ENCODE results near the gene FAM53B.

Gene FAM53B

DNA sequence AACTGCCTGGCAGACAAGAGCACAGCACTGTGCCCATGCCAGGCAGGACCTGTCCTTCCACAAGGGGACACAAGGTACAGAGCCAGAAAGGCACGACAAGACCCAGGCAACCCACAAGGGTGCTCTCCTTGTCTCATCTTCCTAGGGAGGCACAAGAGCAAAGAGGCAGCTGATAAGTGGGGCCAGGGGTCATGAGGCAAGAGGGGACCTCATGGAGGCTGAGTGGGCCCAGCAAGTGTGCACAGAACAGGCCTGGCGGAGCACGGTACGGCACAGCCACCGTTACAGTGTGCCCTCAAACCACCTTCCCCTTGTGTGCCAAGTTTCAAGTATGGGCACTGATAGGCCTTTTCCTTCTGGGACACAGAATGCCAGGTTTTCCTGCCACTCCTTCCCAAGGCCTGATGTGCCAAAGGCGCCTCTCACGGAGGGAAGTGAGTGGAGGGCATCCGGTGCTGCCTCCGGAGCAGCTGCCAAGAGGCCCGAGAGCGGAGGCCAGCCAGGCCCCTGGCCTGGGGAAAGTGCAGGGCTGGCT is 75.6 kb downstream of the FAM53B start (continued):
- TF ChIP-seq ZFP30 (CRISPR knock-in tag; IDR thresholded peaks at IDR 0.05) (no peak), BACH2 (CRISPR knock-in tag; IDR thresholded peaks at IDR 0.05; ENCODE audit: borderline replicate concordance) (no peak), OSR1 (CRISPR knock-in tag; IDR thresholded peaks at IDR 0.05) (no peak)

DNA sequence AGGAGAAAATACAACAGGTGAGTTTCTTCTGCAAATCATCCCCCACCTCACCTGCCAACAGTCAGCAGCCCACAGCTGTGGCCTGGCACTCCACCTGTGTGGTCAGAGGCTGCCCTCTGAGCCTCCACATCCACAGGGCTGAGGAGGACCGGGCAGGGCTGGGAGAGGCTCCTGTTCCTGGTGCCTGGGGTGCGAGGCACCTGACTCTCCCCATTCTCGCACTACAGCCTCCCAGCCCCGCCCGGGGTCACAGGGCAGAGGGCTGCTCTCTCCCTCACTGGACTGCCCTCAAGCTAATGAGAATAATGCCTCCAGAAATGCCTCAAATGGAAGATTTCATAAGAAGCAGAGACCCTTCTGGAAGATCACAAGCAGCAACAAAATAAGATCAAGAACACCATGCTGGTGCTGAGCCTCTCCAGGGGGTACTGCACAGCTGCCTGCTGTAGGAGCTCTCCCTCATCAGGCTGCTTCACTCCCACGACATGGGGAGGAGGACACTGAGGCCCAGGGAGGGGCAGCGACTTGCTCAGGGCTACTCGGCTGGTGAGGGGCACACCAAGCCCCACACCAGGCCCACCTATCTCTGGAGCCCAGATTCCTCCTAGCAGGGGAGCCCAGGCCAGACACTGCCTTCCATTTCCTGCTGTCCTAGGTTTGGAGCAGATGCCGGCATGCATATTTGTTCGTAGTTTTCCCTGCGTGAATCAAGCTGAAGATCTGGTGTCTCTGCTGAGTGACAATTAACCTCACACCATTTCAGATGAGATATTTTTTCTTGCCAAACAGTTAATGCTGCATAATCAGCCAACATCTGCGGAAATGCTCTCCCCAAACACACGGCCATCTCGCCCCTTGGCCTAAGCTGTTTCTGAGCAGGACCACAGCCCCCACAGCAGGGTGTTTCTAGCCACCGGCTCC is 76.5 kb downstream of the FAM53B start:
- ATAC-seq = no peak
- TF ChIP-seq TOX (CRISPR knock-in tag; IDR thresholded peaks at IDR 0.05; ENCODE audit: borderline replicate concordance) (no peak), TCF4 (CRISPR knock-in tag; IDR thresholded peaks at IDR 0.05; ENCODE audit: borderline replicate concordance) (no peak), RARB (CRISPR knock-in tag; IDR thresholded peaks at IDR 0.05) (no peak), CSDC2 (CRISPR knock-in tag; IDR thresholded peaks at IDR 0.05) (no peak), ZFP30 (CRISPR knock-in tag; IDR thresholded peaks at IDR 0.05) (no peak)
- TF ChIP-seq, protein P1, sequence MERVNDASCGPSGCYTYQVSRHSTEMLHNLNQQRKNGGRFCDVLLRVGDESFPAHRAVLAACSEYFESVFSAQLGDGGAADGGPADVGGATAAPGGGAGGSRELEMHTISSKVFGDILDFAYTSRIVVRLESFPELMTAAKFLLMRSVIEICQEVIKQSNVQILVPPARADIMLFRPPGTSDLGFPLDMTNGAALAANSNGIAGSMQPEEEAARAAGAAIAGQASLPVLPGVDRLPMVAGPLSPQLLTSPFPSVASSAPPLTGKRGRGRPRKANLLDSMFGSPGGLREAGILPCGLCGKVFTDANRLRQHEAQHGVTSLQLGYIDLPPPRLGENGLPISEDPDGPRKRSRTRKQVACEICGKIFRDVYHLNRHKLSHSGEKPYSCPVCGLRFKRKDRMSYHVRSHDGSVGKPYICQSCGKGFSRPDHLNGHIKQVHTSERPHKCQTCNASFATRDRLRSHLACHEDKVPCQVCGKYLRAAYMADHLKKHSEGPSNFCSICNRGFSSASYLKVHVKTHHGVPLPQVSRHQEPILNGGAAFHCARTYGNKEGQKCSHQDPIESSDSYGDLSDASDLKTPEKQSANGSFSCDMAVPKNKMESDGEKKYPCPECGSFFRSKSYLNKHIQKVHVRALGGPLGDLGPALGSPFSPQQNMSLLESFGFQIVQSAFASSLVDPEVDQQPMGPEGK (CRISPR knock-in tag; IDR thresholded peaks at IDR 0.05; ENCODE audit: borderline replicate concordance) = no peak

DNA sequence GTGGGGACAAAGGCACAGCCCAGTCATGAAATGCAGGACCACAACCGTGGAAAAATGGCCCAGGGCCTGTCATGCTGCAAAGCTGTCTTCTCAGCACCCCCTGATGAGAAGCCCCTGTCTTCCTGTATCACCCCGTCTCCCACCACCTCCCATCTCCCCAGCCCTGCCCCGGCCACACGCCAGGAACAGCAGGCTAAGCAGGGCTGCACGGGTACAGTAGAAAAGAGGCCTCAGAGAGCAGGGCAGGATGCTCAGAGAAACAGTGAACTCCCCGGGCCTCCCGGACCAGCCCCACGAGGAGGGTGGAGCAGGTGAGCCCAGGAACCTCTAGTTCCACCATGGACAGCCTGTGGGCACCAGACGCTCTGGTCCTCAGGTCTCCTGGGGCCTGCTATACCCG is 77.7 kb downstream of the FAM53B start:
- TF ChIP-seq ZNF70 (CRISPR knock-in tag; IDR thresholded peaks at IDR 0.05) (no peak), CSDC2 (CRISPR knock-in tag; IDR thresholded peaks at IDR 0.05) (no peak), ZNF8 (CRISPR knock-in tag; IDR thresholded peaks at IDR 0.05) (no peak), ARNTL (CRISPR knock-in tag; IDR thresholded peaks at IDR 0.05; ENCODE audit: borderline replicate concordance, low read depth) (no peak), PPARA (CRISPR knock-in tag; IDR thresholded peaks at IDR 0.05; ENCODE audit: borderline replicate concordance) (no peak), ZFP3 (CRISPR knock-in tag; IDR thresholded peaks at IDR 0.05) (no peak), ESRRG (CRISPR knock-in tag; IDR thresholded peaks at IDR 0.05) (no peak), ZNF565 (CRISPR knock-in tag; conservative IDR thresholded peaks at IDR 0.05; ENCODE audit: low read depth) (no peak), SNAI2 (CRISPR knock-in tag; IDR thresholded peaks at IDR 0.05) (no peak)
- TF ChIP-seq, protein P2, sequence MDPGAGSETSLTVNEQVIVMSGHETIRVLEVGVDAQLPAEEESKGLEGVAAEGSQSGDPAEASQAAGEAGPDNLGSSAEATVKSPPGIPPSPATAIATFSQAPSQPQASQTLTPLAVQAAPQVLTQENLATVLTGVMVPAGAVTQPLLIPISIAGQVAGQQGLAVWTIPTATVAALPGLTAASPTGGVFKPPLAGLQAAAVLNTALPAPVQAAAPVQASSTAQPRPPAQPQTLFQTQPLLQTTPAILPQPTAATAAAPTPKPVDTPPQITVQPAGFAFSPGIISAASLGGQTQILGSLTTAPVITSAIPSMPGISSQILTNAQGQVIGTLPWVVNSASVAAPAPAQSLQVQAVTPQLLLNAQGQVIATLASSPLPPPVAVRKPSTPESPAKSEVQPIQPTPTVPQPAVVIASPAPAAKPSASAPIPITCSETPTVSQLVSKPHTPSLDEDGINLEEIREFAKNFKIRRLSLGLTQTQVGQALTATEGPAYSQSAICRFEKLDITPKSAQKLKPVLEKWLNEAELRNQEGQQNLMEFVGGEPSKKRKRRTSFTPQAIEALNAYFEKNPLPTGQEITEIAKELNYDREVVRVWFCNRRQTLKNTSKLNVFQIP (CRISPR knock-in tag; IDR thresholded peaks at IDR 0.05; ENCODE audit: borderline replicate concordance, low read depth) = no peak
- TF ChIP-seq, protein P1 (CRISPR knock-in tag; IDR thresholded peaks at IDR 0.05; ENCODE audit: borderline replicate concordance) = no peak
- TF ChIP-seq, protein P3, sequence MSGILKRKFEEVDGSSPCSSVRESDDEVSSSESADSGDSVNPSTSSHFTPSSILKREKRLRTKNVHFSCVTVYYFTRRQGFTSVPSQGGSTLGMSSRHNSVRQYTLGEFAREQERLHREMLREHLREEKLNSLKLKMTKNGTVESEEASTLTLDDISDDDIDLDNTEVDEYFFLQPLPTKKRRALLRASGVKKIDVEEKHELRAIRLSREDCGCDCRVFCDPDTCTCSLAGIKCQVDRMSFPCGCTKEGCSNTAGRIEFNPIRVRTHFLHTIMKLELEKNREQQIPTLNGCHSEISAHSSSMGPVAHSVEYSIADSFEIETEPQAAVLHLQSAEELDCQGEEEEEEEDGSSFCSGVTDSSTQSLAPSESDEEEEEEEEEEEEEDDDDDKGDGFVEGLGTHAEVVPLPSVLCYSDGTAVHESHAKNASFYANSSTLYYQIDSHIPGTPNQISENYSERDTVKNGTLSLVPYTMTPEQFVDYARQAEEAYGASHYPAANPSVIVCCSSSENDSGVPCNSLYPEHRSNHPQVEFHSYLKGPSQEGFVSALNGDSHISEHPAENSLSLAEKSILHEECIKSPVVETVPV (CRISPR knock-in tag; IDR thresholded peaks at IDR 0.05) = no peak
- ATAC-seq = no peak

DNA sequence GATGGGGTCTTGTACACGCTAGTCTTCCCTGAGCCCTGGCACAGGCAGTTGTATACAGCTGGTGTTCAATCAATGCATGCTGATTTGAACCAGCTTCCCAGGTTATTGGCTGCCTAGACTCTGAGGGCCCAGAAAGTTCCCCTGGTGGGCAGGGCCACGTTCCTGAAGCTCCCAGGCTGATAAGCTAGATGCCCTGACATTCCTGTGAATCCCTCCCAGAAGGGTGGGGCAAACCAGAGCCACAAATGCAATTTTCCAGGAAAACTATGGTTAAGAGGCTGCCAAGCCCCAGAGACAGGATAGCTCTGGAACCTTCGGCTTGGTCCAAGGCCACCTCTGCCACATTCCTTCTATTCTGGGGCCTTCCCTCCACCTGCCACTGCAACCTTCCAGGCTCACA is 78.2 kb downstream of the FAM53B start:
- no peak for ATAC-seq
- TF ChIP-seq, protein P4, sequence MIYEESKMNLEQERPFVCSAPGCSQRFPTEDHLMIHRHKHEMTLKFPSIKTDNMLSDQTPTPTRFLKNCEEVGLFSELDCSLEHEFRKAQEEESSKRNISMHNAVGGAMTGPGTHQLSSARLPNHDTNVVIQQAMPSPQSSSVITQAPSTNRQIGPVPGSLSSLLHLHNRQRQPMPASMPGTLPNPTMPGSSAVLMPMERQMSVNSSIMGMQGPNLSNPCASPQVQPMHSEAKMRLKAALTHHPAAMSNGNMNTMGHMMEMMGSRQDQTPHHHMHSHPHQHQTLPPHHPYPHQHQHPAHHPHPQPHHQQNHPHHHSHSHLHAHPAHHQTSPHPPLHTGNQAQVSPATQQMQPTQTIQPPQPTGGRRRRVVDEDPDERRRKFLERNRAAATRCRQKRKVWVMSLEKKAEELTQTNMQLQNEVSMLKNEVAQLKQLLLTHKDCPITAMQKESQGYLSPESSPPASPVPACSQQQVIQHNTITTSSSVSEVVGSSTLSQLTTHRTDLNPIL (CRISPR knock-in tag; IDR thresholded peaks at IDR 0.05; ENCODE audit: low read depth) = no peak
- TF ChIP-seq ESRRG (CRISPR knock-in tag; IDR thresholded peaks at IDR 0.05) = no peak
- no peak for TF ChIP-seq GLIS3 (CRISPR knock-in tag; IDR thresholded peaks at IDR 0.05)
- no peak for TF ChIP-seq SNAI2 (CRISPR knock-in tag; IDR thresholded peaks at IDR 0.05)
- no peak for TF ChIP-seq RARB (CRISPR knock-in tag; IDR thresholded peaks at IDR 0.05)
- TF ChIP-seq ZFP3 (CRISPR knock-in tag; IDR thresholded peaks at IDR 0.05) = no peak
- no peak for TF ChIP-seq ZFP30 (CRISPR knock-in tag; IDR thresholded peaks at IDR 0.05)
- TF ChIP-seq ARNTL (CRISPR knock-in tag; IDR thresholded peaks at IDR 0.05; ENCODE audit: borderline replicate concordance, low read depth) = no peak
- TF ChIP-seq ZNF70 (CRISPR knock-in tag; IDR thresholded peaks at IDR 0.05) = no peak
- TF ChIP-seq, protein P5, sequence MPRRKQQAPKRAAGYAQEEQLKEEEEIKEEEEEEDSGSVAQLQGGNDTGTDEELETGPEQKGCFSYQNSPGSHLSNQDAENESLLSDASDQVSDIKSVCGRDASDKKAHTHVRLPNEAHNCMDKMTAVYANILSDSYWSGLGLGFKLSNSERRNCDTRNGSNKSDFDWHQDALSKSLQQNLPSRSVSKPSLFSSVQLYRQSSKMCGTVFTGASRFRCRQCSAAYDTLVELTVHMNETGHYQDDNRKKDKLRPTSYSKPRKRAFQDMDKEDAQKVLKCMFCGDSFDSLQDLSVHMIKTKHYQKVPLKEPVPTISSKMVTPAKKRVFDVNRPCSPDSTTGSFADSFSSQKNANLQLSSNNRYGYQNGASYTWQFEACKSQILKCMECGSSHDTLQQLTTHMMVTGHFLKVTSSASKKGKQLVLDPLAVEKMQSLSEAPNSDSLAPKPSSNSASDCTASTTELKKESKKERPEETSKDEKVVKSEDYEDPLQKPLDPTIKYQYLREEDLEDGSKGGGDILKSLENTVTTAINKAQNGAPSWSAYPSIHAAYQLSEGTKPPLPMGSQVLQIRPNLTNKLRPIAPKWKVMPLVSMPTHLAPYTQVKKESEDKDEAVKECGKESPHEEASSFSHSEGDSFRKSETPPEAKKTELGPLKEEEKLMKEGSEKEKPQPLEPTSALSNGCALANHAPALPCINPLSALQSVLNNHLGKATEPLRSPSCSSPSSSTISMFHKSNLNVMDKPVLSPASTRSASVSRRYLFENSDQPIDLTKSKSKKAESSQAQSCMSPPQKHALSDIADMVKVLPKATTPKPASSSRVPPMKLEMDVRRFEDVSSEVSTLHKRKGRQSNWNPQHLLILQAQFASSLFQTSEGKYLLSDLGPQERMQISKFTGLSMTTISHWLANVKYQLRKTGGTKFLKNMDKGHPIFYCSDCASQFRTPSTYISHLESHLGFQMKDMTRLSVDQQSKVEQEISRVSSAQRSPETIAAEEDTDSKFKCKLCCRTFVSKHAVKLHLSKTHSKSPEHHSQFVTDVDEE (CRISPR knock-in tag; IDR thresholded peaks at IDR 0.05) = no peak
- TF ChIP-seq, protein P2 (CRISPR knock-in tag; IDR thresholded peaks at IDR 0.05; ENCODE audit: borderline replicate concordance, low read depth) = no peak
- TF ChIP-seq ZC3H10 (CRISPR knock-in tag; IDR thresholded peaks at IDR 0.05) = no peak

Data from SK-N-SH treated with all-trans-retinoic acid at 6 μM for 48 hours (cell line).